ENCODE measurements around the gene CPA3.

DNA sequence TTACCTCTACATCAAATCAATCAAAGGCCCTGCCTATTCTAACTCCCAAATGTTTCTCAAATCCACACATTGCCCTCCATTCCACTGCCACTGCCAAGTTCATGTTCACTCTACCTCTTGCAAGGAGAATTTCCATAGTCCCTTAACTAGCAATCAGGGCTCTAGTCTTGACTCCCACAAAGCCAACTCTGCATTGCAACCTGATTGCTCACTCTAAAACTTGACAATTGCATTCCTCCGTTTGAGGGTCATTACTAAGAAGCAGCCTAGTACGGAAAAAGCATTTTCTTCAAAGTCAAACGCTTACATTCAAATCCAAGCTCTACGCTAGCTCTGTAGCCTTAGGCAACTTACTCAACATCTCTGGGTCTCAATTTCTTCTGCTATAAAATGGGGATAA lies 1.2 kb downstream of the CPA3 start:
- TF ChIP-seq ESRRA (CRISPR knock-in tag; IDR thresholded peaks at IDR 0.05; ENCODE audit: low read depth) (no peak), SMAD1 (CRISPR knock-in tag; IDR thresholded peaks at IDR 0.05; ENCODE audit: borderline replicate concordance, low read depth) (no peak), AGO1 (IDR thresholded peaks at IDR 0.05; ENCODE audit: low read depth, low read length, poor library complexity, severe bottlenecking) (no peak), ZC3H4 (CRISPR knock-in tag; IDR thresholded peaks at IDR 0.05; ENCODE audit: borderline replicate concordance) (no peak), ZFP36 (IDR thresholded peaks at IDR 0.05; ENCODE audit: borderline replicate concordance, low read depth, low read length, partially characterized antibody) (no peak), JDP2 (CRISPR knock-in tag; IDR thresholded peaks at IDR 0.05; ENCODE audit: borderline replicate concordance) (no peak), MED8 (CRISPR knock-in tag; IDR thresholded peaks at IDR 0.05; ENCODE audit: insufficient replicate concordance) (no peak), AKAP8 (CRISPR knock-in tag; IDR thresholded peaks at IDR 0.05) (no peak), ZNF530 (CRISPR knock-in tag; IDR thresholded peaks at IDR 0.05; ENCODE audit: low read depth) (no peak)
- TF ChIP-seq, protein P1, sequence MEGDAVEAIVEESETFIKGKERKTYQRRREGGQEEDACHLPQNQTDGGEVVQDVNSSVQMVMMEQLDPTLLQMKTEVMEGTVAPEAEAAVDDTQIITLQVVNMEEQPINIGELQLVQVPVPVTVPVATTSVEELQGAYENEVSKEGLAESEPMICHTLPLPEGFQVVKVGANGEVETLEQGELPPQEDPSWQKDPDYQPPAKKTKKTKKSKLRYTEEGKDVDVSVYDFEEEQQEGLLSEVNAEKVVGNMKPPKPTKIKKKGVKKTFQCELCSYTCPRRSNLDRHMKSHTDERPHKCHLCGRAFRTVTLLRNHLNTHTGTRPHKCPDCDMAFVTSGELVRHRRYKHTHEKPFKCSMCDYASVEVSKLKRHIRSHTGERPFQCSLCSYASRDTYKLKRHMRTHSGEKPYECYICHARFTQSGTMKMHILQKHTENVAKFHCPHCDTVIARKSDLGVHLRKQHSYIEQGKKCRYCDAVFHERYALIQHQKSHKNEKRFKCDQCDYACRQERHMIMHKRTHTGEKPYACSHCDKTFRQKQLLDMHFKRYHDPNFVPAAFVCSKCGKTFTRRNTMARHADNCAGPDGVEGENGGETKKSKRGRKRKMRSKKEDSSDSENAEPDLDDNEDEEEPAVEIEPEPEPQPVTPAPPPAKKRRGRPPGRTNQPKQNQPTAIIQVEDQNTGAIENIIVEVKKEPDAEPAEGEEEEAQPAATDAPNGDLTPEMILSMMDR (CRISPR knock-in tag; IDR thresholded peaks at IDR 0.05) = no peak
- TF ChIP-seq, protein P2, sequence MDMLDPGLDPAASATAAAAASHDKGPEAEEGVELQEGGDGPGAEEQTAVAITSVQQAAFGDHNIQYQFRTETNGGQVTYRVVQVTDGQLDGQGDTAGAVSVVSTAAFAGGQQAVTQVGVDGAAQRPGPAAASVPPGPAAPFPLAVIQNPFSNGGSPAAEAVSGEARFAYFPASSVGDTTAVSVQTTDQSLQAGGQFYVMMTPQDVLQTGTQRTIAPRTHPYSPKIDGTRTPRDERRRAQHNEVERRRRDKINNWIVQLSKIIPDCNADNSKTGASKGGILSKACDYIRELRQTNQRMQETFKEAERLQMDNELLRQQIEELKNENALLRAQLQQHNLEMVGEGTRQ (IDR thresholded peaks at IDR 0.05; ENCODE audit: low read depth, low read length) = no peak
- TF ChIP-seq, protein P2 (CRISPR knock-in tag; IDR thresholded peaks at IDR 0.05; ENCODE audit: borderline replicate concordance) = no peak

All from HepG2 (cell line).